Ishikawa (cell line): ENCODE results near the gene SEMA5A.

Source experiments
- CEBPB ChIP-seq: IDR thresholded peaks from 2 replicates; pipeline ENCODE4 v1.6.1; 2012
- CREB1 ChIP-seq: IDR thresholded peaks from 2 replicates; pipeline ENCODE4 v1.6.1; 2012; ENCODE audit warnings: low read depth
- EGR1 ChIP-seq: IDR thresholded peaks from 2 replicates; pipeline ENCODE4 v1.6.1; 2012
- EP300 ChIP-seq: IDR thresholded peaks from 2 replicates; pipeline ENCODE4 v1.6.1; 2012; ENCODE audit warnings: borderline replicate concordance
- FOXM1 ChIP-seq: IDR thresholded peaks from 2 replicates; pipeline ENCODE4 v1.6.1; 2012; ENCODE audit warnings: low read depth, borderline replicate concordance
- MAX ChIP-seq: IDR thresholded peaks from 2 replicates; pipeline ENCODE4 v1.6.1; 2012
- NFIC ChIP-seq: IDR thresholded peaks from 2 replicates; pipeline ENCODE4 v1.6.1; 2012
- RAD21 ChIP-seq: IDR thresholded peaks from 2 replicates; pipeline ENCODE4 v1.6.1; 2012; ENCODE audit warnings: low read depth
- REST ChIP-seq: IDR thresholded peaks from 2 replicates; pipeline ENCODE4 v1.6.1; 2012; ENCODE audit warnings: low read depth, mild to moderate bottlenecking
- TAF1 ChIP-seq: IDR thresholded peaks from 2 replicates; pipeline ENCODE4 v1.6.1; 2012; ENCODE audit warnings: low read depth, mild to moderate bottlenecking
- TCF12 ChIP-seq: IDR thresholded peaks from 2 replicates; pipeline ENCODE4 v1.6.1; 2012; ENCODE audit warnings: low read depth
- TEAD4 ChIP-seq: IDR thresholded peaks from 2 replicates; pipeline ENCODE4 v1.6.1; 2012
- USF1 ChIP-seq: IDR thresholded peaks from 2 replicates; pipeline ENCODE4 v1.6.1; 2012
- YY1 ChIP-seq: IDR thresholded peaks from 2 replicates; pipeline ENCODE4 v1.6.1; 2012; ENCODE audit warnings: low read depth
- ZBTB7A ChIP-seq: IDR thresholded peaks from 2 replicates; pipeline ENCODE4 v1.6.1; 2012; ENCODE audit warnings: low read depth

Gene SEMA5A

GRCh38 chr5:9507974-9508373 is 37.9 kb downstream of the SEMA5A start:
- no peak for TF ChIP-seq TCF12
- no peak for TF ChIP-seq CREB1
- TF ChIP-seq USF1 = no peak
- TF ChIP-seq TEAD4 = no peak
- no peak for TF ChIP-seq REST
- no peak for TF ChIP-seq YY1
- TF ChIP-seq FOXM1 = no peak
- no peak for TF ChIP-seq EGR1

- TF ChIP-seq FOXM1 (no peak), NFIC (no peak), ZBTB7A (no peak), CEBPB (no peak), TAF1 (no peak), TCF12 (no peak), MAX (no peak), EGR1 (no peak), CREB1 (no peak), TEAD4 (no peak), USF1 (no peak), REST (no peak), YY1 (no peak), EP300 (no peak), RAD21 (no peak)
Measured at GRCh38 chr5:9505225-9505624, 40.6 kb downstream of the SEMA5A start.

- TF ChIP-seq YY1 (no peak), TAF1 (no peak), EP300 (no peak), ZBTB7A (no peak), RAD21 (no peak), NFIC (no peak), TCF12 (no peak), EGR1 (no peak), MAX (no peak), REST (no peak)
Measured at GRCh38 chr5:9502864-9503263, 43.0 kb downstream of the SEMA5A start.

- TF ChIP-seq FOXM1 (no peak), MAX (no peak), TEAD4 (no peak), USF1 (no peak), CREB1 (no peak), TCF12 (no peak)
Measured at GRCh38 chr5:9502050-9502834, 43.6 kb downstream of the SEMA5A start.
